ENCODE data around the gene DGKK. TPM values are rescaled to one million over a fixed set of nuclear protein-coding genes. Genes with fewer than 3 reads are reported as not detected.

The DGKK gene
- not detected for total RNA-seq

- no peak for DNase-seq (ENCODE audit: low spot score in 2 of 2)
- H3K4me3 ChIP-seq, result peak within 1 kb of the TSS; percentile 5
Observed at GRCh38 chrX:50470103-50471031, at the start of gene DGKK. DGKK (minus strand) TSS chrX:50470825; CDS start chrX:50470678, 147 bp downstream.

GRCh38 chrX:50514811-50515210 lies 44.2 kb upstream of the DGKK start:
- no peaks in the 10 kb centered on the region for H3K36me3 ChIP-seq

More at GRCh38 chrX:50470103-50471031, at the start of gene DGKK:
- Histone ChIP-seq H3K36me3 (no peaks in the 10 kb centered on the region), H3K27ac (no peak within 1 kb of the TSS), H3K4me1 (peaks cover 15% of the 10 kb centered on the region), H3K9me3 (no peaks in the 10 kb centered on the region), H3K27me3 (peaks cover 79% of the 10 kb centered on the region)
- TF ChIP-seq EP300 (IDR thresholded peaks at IDR 0.05) (no peak), POLR2AphosphoS5 (IDR thresholded peaks at IDR 0.05) (no peak), POLR2A (IDR thresholded peaks at IDR 0.05) (no peak), CTCF (IDR thresholded peaks at IDR 0.05) (no peak)
- 32% methylated on average over 27 of the region's 59 CpGs for WGBS

GRCh38 chrX:50497114-50497513 lies 26.5 kb upstream of the DGKK start:
- TF ChIP-seq CTCF (IDR thresholded peaks at IDR 0.05), result no peak
- no peak for TF ChIP-seq POLR2A (IDR thresholded peaks at IDR 0.05)
- TF ChIP-seq POLR2AphosphoS5 (IDR thresholded peaks at IDR 0.05), result no peak
- no peak for TF ChIP-seq EP300 (IDR thresholded peaks at IDR 0.05)
- no peak overlapping the region for H3K27ac ChIP-seq
- no peaks in the 10 kb centered on the region for H3K27me3 ChIP-seq
- H3K4me1 ChIP-seq, result no peaks in the 10 kb centered on the region
- no peaks in the 10 kb centered on the region for H3K9me3 ChIP-seq
- no peak overlapping the region for H3K4me3 ChIP-seq
- WGBS, result 65% methylated on average over 3 of the region's 3 CpGs
- no peak for DNase-seq (ENCODE audit: low spot score in 2 of 2)
- no peaks in the 10 kb centered on the region for H3K36me3 ChIP-seq

More at GRCh38 chrX:50514811-50515210, 44.2 kb upstream of the DGKK start:
- Histone ChIP-seq H3K4me1 (no peaks in the 10 kb centered on the region), H3K9me3 (no peaks in the 10 kb centered on the region), H3K4me3 (no peak overlapping the region), H3K27me3 (no peaks in the 10 kb centered on the region), H3K27ac (no peak overlapping the region)
- DNase-seq (ENCODE audit: low spot score in 2 of 2), result no peak
- no CpG with 5 or more reads among the region's 7 CpGs for WGBS
- no peak for TF ChIP-seq EP300 (IDR thresholded peaks at IDR 0.05)
- TF ChIP-seq POLR2AphosphoS5 (IDR thresholded peaks at IDR 0.05), result no peak
- no peak for TF ChIP-seq POLR2A (IDR thresholded peaks at IDR 0.05)

GRCh38 chrX:50495616-50496015 lies 25.0 kb upstream of the DGKK start:
- Histone ChIP-seq H3K36me3 (no peaks in the 10 kb centered on the region), H3K27ac (no peak overlapping the region), H3K9me3 (no peaks in the 10 kb centered on the region), H3K27me3 (no peaks in the 10 kb centered on the region), H3K4me3 (no peak overlapping the region), H3K4me1 (no peaks in the 10 kb centered on the region)
- 75% methylated on average over 1 of the region's 1 CpG for WGBS
- no peak for DNase-seq (ENCODE audit: low spot score in 2 of 2)
- TF ChIP-seq CTCF (IDR thresholded peaks at IDR 0.05) (no peak), EP300 (IDR thresholded peaks at IDR 0.05) (no peak)

GRCh38 chrX:50492720-50493119 lies 22.1 kb upstream of the DGKK start:
- H3K4me3 ChIP-seq, result no peak overlapping the region
- no peaks in the 10 kb centered on the region for H3K27me3 ChIP-seq
- no peak for DNase-seq (ENCODE audit: low spot score in 2 of 2)
- H3K4me1 ChIP-seq, result no peaks in the 10 kb centered on the region
- no peaks in the 10 kb centered on the region for H3K9me3 ChIP-seq
- WGBS, result 75% methylated on average over 2 of the region's 2 CpGs
- H3K36me3 ChIP-seq, result no peaks in the 10 kb centered on the region
- no peak for TF ChIP-seq CTCF (IDR thresholded peaks at IDR 0.05)
- TF ChIP-seq POLR2A (IDR thresholded peaks at IDR 0.05), result no peak
- no peak for TF ChIP-seq EP300 (IDR thresholded peaks at IDR 0.05)
- TF ChIP-seq POLR2AphosphoS5 (IDR thresholded peaks at IDR 0.05), result no peak
- H3K27ac ChIP-seq, result no peak overlapping the region
